Measurements from ENCODE around the gene TBC1D14.

DNA sequence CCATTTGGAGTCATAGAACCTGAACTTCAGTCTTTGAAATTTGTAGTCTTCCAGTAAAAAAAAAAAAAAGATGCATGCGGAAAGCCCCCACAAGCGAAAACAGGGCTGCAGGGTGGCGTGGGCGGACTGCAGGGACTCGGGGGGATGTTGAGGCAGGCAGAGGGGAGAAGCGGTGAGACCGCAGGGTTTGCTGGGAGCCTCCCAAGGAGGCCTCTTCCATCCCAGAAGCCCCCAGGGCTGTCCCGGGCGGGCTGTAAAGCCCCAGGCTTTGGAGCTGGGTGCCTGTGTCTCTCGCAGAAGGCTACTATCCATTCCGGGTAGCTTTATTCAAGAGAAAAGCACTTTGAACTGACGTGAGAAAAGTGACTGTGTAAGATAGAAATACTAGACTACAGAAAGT is 86.9 kb downstream of the TBC1D14 start:
- TF ChIP-seq, protein P1, sequence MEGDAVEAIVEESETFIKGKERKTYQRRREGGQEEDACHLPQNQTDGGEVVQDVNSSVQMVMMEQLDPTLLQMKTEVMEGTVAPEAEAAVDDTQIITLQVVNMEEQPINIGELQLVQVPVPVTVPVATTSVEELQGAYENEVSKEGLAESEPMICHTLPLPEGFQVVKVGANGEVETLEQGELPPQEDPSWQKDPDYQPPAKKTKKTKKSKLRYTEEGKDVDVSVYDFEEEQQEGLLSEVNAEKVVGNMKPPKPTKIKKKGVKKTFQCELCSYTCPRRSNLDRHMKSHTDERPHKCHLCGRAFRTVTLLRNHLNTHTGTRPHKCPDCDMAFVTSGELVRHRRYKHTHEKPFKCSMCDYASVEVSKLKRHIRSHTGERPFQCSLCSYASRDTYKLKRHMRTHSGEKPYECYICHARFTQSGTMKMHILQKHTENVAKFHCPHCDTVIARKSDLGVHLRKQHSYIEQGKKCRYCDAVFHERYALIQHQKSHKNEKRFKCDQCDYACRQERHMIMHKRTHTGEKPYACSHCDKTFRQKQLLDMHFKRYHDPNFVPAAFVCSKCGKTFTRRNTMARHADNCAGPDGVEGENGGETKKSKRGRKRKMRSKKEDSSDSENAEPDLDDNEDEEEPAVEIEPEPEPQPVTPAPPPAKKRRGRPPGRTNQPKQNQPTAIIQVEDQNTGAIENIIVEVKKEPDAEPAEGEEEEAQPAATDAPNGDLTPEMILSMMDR (IDR thresholded peaks at IDR 0.05) = no peak
- TF ChIP-seq, protein P2, sequence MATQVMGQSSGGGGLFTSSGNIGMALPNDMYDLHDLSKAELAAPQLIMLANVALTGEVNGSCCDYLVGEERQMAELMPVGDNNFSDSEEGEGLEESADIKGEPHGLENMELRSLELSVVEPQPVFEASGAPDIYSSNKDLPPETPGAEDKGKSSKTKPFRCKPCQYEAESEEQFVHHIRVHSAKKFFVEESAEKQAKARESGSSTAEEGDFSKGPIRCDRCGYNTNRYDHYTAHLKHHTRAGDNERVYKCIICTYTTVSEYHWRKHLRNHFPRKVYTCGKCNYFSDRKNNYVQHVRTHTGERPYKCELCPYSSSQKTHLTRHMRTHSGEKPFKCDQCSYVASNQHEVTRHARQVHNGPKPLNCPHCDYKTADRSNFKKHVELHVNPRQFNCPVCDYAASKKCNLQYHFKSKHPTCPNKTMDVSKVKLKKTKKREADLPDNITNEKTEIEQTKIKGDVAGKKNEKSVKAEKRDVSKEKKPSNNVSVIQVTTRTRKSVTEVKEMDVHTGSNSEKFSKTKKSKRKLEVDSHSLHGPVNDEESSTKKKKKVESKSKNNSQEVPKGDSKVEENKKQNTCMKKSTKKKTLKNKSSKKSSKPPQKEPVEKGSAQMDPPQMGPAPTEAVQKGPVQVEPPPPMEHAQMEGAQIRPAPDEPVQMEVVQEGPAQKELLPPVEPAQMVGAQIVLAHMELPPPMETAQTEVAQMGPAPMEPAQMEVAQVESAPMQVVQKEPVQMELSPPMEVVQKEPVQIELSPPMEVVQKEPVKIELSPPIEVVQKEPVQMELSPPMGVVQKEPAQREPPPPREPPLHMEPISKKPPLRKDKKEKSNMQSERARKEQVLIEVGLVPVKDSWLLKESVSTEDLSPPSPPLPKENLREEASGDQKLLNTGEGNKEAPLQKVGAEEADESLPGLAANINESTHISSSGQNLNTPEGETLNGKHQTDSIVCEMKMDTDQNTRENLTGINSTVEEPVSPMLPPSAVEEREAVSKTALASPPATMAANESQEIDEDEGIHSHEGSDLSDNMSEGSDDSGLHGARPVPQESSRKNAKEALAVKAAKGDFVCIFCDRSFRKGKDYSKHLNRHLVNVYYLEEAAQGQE (IDR thresholded peaks at IDR 0.05; ENCODE audit: insufficient read depth in 1 of 2, low read depth in 2 of 2, low read length in 1 of 2) = no peak
- TF ChIP-seq SIN3A (IDR thresholded peaks at IDR 0.05; ENCODE audit: borderline replicate concordance, insufficient read depth, low read depth, low read length) = no peak
- TF ChIP-seq TCF7L2 (IDR thresholded peaks at IDR 0.05; ENCODE audit: low read depth, low read length) = no peak
- TF ChIP-seq POLR2AphosphoS5 (IDR thresholded peaks at IDR 0.05; ENCODE audit: low read depth, low read length) = no peak
